ENCODE measurements around the gene AARS2. TPM values are rescaled to one million over a fixed set of nuclear protein-coding genes. Genes with fewer than 3 reads are reported as not detected.

Gene AARS2
- total and polyA plus RNA-seq, 2 of the 4 experiments (the other 2 are of a cell fraction), result 9.1 to 10.4 TPM

DNA sequence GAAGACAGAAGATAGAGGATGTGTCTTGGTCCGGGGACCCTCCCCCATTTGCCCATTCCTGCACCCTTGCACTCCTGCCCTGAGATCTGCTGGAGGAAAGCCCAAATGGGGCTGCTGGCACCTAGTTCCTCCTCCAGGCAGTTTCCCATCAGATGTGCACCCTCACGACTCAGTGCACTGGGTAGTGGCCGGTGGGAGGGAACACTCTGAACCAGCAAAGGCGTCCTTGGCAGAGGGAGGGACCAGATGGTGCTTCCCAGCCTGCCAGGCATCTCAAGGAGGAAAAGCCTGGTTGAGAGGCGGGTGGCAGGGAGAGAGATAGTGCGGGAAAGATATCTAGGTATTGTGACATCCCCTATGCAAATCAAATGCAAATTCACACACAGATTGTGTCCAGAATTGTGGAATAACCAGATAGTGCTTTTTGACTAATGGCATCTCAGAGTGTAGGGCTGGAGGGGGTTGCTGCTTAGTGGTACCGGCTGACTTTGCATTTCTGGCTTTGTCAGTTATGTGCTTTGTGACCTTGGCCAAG lies 23.4 kb downstream of the AARS2 start:
- CTCF ChIA-PET, result no interaction called here
- Histone ChIP-seq H2AFZ (replicated peaks; ENCODE audit: low read length, poor library complexity) (no peak overlapping the region), H4K8ac (ENCODE audit: low read depth in 2 of 2, low read length in 2 of 2) (no peak overlapping the region), H3K56ac (ENCODE audit: extremely low read depth, insufficient read depth, low read length) (no peak overlapping the region), H3K79me1 (ENCODE audit: low read depth in 1 of 2, low read length in 2 of 2) (no peaks in the 10 kb centered on the region), H3K36me3 (ENCODE audit: control insufficient read depth, insufficient read depth, low read length) (no peaks in the 10 kb centered on the region), H2AK9ac (replicated peaks; ENCODE audit: low read depth, low read length, poor library complexity) (no peak overlapping the region), H4K91ac (ENCODE audit: insufficient read depth, low read depth, low read length) (no peak overlapping the region), H3K14ac (replicated peaks; ENCODE audit: low read depth, low read length) (no peak overlapping the region), H3K27ac (ENCODE audit: insufficient read depth, low read length) (no peak overlapping the region), H2BK5ac (ENCODE audit: low read depth, low read length, poor library complexity, severe bottlenecking) (no peak overlapping the region), H2BK20ac (ENCODE audit: low read depth, low read length) (no peak overlapping the region), H4K5ac (ENCODE audit: low read depth, low read length) (no peak overlapping the region), H3K4me2 (ENCODE audit: low read depth, low read length) (no peak overlapping the region), H3K9ac (ENCODE audit: low read depth, low read length) (no peak overlapping the region), H3K9me1 (ENCODE audit: insufficient read depth, low read length) (no peaks in the 10 kb centered on the region; the same call in 1 of the 2 replicates), H3K23ac (ENCODE audit: low read depth, low read length) (no peak overlapping the region), H3K4me1 (ENCODE audit: control insufficient read depth, insufficient read depth, low read length) (no peaks in the 10 kb centered on the region), H3K9me3 (ENCODE audit: control insufficient read depth, insufficient read depth, low read length) (no peaks in the 10 kb centered on the region), H4K20me1 (ENCODE audit: insufficient read depth, low read length) (no peaks in the 10 kb centered on the region), H3K27me3 (ENCODE audit: control insufficient read depth, insufficient read depth, low read length) (peaks cover 50% of the 10 kb centered on the region), H2AK5ac (ENCODE audit: low read depth, low read length) (no peak overlapping the region), H3K4ac (ENCODE audit: low read depth, low read length) (no peak overlapping the region), H3K18ac (ENCODE audit: low read depth, low read length) (no peak overlapping the region), H2BK120ac (ENCODE audit: low read depth, low read length) (no peak overlapping the region), H3K4me3 (ENCODE audit: insufficient read depth, low read depth, low read length) (no peak overlapping the region), H2BK15ac (ENCODE audit: low read depth, low read length) (no peak overlapping the region)
- intact Hi-C loops (cut with micrococcal nuclease) (no loop called here), dilution Hi-C loops (cut with HindIII; ENCODE audit: low sequenced_read_pairs, unreplicated experiment) (no loop called here), in situ Hi-C loops (cut with MboI; ENCODE audit: low sequenced_read_pairs) (no loop called here)
- WGBS, 2 experiments (ENCODE audit: extremely low coverage in 2 of 2, insufficient read length in 1 of 2), result 50% methylated on average over 1 of the region's 7 CpGs; no CpG with 5 or more reads in 1 of the 2 experiments
- ATAC-seq (ENCODE audit: low read depth), result no peak
- no peak for DNase-seq
- TF ChIP-seq MXI1 (IDR thresholded peaks at IDR 0.05; ENCODE audit: borderline replicate concordance, low read depth, low read length) (no peak), CEBPB (IDR thresholded peaks at IDR 0.05; ENCODE audit: low read depth, low read length) (no peak), CHD1 (IDR thresholded peaks at IDR 0.05; ENCODE audit: low read depth, low read length) (no peak), RCOR1 (IDR thresholded peaks at IDR 0.05; ENCODE audit: insufficient replicate concordance, low read length) (no peak), BHLHE40 (IDR thresholded peaks at IDR 0.05; ENCODE audit: low read depth, low read length) (no peak)
- no TSS peak for BruUV-seq (replicated peaks)
- POLR2A ChIA-PET (ENCODE audit: unreplicated experiment), result no interaction called here

Data from IMR-90 (cell line).